ENCODE data around the gene MCM9. TPM values are rescaled to one million over a fixed set of nuclear protein-coding genes. Genes with fewer than 3 reads are reported as not detected.
A peak's percentile ranks its signal among the peaks of the same experiment; 100 is the strongest.
"Not testable (repeated sequence)": the region's sequence is repeated elsewhere in the genome, so short reads cannot be mapped to it uniquely, and the experiment has no call there.

The MCM9 gene
- total RNA-seq, 1 donor from 2014 or later: 6.9 TPM

DNA sequence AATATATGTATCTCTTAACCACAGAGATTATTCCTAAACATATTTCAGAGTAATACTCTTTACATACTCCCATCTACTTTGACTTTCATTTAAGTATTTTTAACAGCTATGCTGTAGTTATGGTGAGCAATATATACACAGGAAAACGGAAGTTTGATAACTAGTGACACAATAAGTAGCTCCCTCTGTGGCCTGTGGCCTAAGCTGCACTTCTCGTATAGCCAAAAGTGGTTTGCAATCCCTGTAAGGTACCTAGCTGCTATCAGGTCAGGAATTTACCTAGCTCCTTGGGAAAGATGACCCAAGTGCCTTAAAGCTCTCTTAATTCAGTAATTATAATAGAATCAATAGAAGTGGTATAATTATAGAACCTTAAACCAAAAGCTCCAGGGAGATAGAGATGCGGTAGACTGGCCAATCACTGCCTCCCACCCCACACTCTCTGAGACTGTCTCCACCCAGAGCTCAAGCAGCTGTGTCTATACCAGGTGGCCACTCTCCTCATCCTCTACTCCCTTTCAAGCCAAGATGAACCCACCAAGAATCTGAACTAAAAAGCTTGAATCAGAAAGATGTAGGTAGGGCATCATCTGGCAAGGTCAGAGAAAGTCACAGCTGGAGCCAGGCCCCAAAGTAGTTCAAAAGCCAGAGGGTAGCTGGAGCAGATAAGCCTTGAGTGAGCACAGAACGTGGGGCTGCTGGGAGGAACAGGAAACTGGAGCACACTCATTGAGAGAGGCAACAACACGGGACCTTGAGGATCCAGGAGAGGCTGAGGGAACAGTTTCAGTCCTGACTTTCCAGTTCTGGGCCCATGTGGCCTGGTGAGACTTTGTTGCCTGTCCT lies 125.9 kb downstream of the MCM9 start:
- no peak for DNase-seq (ENCODE audit: low spot score in 2 of 2)
- FAIRE-seq: no peak

DNA sequence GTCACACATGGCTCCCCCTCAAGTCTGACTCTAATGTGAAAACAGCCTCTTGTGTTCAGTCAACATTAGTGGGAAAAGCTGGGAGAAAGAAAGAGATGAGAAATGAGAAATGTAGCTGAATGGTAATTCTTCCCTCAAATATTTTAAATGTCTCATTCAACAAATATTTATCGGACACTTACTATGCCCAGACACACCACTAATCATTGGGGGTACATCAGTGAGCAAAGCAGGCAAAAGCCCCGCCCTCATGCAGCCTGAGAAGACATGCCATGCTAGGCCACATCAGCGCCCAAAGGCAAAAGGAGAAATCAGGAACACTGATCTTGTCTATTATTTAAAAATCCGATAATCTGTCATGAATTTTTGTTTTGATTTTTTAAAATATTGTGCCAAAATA lies 130.9 kb downstream of the MCM9 start:
- FAIRE-seq: no peak
- DNase-seq (ENCODE audit: low spot score in 2 of 2): no peak

DNA sequence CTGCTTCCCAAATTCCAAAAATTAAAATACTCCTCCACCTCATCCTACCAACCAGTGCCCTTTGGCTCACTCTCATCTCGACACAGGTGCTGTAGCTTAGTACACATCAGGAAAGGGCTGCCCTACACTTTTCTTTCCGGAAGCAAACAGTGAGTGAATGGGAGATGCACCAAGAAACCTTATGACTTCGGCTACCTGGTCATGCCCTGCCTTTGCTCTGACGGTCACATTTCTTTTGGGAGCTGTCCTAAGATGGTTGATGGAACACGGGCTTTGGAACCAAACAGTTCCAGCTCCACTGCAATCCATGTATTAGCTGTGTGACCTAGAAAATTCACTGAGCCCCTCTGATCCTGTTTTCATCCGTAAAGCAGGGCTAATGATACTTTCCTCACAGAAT lies 133.7 kb downstream of the MCM9 start:
- DNase-seq (ENCODE audit: low spot score in 2 of 2): no peak
- FAIRE-seq: no peak

DNA sequence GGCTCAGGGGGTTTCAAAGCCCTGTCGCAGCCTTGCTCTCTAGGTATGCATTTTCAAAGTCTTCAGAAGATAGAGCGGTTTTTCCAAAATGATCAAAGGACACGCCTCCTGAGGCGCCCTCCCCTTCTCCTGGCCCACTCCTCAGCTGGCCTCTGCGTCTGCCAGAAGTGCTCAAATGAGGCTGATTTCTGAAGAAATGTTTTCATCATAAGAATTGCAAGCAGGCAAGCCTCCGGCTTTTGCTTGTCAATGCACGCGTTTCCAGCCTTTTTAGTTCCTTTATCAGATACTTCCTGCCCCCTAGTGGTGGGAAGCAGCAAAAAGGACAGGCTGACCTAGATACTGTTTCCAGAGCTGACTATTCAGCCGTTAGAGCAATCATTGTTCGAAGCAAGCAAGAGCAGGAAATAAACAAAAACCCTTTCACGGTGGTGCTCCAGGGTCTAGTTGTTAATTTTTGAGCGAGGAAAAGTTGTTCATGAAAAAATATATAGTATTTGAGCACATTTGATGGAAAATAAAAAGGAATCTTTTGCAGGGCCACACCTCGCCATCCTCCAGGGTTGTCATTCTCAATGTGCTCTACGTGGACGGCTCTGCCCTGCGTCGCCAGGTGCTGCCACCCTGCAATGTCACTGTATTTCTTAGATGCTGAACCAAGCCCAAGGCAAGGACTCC lies 134.4 kb downstream of the MCM9 start:
- peak; percentile 60 for FAIRE-seq
- DNase-seq (ENCODE audit: low spot score in 2 of 2): peak; percentile 68 to 86

DNA sequence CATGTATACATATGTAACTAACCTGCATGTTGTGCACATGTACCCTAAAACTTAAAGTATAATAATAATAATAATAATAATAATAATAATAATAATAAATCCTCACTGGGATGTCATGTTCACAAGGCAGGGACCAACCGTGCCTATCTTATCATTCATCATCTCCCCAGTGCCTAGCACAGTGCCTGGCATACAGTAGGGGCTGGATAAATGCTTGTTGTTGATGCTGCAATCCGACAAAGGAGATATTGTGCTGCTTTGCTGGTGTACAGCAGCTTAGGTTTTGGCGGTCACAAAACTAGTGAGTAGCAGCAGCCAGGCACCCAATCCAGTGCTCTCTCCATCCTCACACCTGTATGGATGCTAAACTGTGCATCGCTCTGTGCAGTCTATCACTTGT lies 135.1 kb downstream of the MCM9 start:
- FAIRE-seq (no peak), DNase-seq (ENCODE audit: low spot score in 2 of 2) (no peak)

DNA sequence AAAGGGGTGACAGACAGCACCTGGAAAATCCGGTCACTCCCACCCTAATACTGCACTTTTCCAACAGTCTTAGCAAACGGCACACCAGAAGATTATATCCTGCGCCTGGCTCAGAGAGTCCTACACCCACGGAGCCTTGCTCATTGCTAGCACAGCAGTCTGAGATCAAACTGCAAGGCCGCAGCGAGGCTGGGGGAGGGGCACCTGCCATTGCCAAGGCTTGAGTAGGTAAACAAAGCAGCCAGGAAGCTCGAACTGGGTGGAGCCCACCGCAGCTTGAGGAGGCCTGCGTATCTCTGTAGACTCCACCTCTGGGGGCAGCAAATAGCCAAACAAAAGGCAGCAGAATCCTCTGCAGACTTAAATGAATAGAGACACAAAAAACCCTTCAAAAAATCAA lies 138.4 kb downstream of the MCM9 start:
- not testable (repeated sequence) for FAIRE-seq; DNase-seq (ENCODE audit: low spot score in 2 of 2)

DNA sequence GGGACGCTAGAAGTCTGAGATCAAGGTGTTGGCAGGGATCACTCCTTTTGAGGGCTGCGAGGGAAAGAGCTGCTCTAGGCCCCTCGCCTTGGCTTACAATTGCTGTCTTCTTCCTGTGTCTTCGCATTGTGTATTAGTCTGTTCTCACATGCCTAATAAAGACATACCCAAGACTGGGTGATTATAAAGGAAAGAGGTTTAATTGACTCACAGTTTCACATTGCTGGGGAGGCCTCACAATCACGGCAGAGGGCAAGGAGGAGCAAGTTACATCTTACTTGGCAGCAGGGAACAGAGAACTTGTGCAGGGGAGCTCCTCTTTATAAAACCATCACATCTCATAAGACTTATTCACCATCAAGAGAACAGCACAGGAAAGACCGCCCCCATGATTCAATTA lies 143.5 kb downstream of the MCM9 start:
- FAIRE-seq (no peak), DNase-seq (ENCODE audit: low spot score in 2 of 2) (no peak)

DNA sequence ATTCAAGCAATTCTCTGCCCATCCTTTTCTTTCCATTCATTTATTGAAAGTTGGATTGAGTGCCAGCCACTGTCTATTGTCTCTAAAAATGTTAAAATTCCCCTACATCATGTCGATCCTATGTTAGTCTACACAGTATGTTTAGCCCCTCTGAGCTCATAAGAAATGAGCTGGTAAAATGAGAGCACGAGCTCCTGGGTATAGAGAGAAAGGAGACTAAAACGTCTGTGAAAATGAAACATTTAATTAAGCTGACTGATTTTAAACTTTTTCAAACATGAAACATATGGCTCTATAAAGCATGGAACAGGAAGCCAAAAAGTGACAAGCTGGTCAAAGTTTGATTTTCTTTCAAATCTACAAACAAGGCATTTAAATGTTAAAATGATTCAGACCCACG lies 145.0 kb downstream of the MCM9 start:
- FAIRE-seq (no peak), DNase-seq (ENCODE audit: low spot score in 2 of 2) (no peak)

DNA sequence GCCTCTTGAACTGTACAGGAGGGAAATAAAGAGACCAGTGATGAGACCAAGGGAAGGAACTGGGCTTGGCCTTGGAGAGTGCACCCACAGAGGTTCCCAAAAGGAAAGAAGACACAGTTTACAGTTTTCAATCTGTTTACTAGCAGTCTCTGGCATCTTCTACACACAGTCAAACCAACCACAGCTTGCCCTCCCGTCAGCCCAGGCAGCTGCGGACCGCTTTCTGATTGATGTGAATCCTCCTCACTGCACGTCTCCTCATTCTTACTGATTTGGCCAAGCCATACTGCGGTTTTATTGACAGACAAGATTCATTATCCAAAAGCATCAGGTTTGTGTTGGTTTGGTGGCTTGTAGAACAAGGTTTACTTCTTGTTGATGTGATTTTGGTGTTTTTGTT lies 145.5 kb downstream of the MCM9 start:
- FAIRE-seq (no peak), DNase-seq (ENCODE audit: low spot score in 2 of 2) (no peak)

DNA sequence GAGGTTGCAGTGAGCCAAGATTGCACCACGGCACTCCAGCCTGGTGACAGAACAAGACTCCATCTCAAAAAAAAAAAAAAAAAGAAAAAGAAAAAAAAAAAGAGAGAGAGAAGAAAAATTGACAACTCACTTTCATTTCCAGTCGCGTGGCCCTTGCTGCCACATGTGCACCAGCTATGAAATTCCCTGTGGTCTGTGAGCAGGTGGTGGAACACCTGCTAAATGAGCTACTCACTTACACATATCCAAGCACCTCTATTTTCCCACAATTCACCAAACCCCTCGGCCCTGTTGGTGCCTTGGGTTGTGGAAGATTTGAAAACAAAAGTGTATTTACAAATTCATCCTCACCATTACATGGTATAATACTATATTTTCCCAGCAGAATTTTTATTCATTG lies 146.3 kb downstream of the MCM9 start:
- no peak for DNase-seq (ENCODE audit: low spot score in 2 of 2)
- no peak for FAIRE-seq

DNA sequence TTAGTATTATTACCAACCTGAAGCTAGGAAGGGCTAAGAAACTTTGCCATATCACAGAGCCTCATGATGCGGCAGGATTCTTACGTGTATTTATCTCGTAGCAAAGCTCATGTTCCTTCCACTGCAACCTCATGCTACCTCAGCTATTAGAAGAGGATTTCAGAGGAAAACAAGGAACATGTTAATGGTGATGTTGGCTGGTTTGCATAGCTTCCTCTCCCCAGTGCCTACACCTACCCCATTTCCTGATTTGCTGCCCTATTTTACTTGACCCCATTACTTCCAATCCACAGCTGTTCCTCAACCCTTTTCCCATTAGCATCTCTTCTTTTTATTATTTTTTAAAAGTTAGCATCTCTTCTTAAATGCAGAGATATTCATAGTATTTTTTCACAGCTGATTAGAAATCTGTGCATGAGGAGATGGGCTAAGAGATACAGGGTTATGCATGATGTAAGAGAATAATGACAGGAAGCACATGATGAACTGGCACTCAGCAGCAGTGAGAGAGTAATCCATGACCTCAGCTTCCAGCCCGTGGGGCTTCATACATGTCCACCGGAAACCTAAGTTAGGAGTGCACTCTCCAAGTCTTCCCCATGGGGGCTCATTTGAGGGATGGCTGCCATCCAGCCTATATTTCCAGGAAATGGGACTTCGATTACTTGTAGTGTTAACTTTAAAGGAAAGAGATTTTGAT lies 147.1 kb downstream of the MCM9 start:
- no peak for FAIRE-seq
- DNase-seq (ENCODE audit: low spot score in 2 of 2): no peak

DNA sequence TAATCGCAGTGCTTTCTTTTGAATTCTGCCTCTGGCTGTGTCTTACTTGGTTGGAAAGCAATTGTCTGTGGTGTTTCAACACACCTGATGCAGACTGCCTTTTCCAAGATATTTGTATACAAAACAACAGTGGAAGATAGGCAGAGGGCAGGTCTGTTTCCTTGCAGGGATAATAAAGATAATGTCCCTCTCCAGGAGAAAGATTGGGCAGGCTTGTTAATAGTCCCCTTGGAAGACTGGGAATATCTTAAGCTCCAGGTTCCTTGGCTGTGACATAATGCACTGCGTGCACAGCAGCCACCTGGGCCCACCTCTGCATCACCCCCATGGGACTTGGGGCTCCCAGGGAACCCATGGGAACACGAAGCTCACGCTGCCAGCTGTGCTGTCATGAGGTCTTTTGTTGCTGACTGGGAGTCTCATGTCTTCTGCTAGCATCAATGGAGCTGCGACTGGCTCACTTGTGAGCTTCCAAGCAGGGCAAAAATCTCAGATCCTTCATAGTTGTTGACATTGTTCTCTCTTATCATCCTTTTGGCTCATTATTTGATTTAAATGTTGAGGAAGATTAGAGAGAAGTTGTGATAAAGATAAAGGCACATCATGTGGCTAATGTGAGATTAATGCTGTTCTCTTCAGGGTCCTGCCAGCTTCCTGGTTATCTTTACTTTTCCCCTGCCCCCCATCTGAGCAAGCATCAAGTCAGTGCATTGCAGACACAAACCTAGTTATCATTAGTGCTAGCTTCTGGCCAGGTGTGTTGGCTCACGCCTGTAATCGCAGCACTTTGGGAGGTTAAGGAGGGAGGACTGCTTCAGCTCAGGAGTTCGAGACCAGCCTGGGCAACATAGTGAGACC lies 148.1 kb downstream of the MCM9 start:
- no peak for DNase-seq (ENCODE audit: low spot score in 2 of 2)
- no peak for FAIRE-seq

DNA sequence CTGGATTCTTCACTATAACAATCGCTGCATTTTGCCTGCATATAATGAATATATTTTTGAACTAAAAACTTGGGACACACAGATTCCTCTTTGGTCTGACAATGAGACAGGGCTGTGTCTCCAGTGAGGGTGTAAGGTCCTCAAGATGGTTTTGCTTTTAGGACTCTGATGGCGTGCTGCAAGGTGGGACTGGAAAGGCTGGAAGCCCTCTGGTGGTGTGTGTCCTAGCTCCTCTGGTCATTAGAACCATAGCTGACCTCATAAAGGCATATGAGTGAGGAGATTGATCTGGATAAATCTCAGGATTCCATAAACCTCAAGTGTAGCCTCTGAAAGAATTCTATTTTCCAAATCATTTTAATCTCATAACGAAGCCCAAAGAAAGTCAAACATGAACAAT lies 149.4 kb downstream of the MCM9 start:
- DNase-seq (ENCODE audit: low spot score in 2 of 2) (no peak), FAIRE-seq (no peak)

DNA sequence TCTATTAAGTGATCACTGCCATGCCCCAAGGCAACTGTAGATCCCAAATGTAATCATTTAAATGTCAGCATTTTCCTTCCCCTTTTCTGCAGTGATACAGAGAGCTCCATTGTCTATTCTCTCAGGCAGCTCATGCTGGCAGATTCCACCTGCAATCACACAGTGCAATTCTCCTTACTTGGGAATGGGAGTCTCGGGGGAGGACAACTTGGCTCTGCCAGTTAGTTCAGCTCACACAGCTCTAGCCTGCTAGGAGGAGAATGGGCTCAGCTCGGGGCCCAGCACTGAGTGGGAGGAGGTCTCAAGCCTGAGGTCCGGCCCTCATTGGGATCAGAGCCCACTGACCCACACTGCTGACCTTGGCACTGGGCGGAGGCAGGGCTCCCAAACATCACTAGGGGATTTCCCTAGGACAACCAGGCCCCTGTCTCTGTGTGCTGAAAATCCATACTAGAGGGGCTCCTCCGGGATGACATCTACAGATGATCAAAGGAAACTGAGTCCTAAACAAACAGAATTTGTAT lies 150.3 kb downstream of the MCM9 start:
- FAIRE-seq (no peak), DNase-seq (ENCODE audit: low spot score in 2 of 2) (peak in 1 of 2 donors; percentile 28)

DNA sequence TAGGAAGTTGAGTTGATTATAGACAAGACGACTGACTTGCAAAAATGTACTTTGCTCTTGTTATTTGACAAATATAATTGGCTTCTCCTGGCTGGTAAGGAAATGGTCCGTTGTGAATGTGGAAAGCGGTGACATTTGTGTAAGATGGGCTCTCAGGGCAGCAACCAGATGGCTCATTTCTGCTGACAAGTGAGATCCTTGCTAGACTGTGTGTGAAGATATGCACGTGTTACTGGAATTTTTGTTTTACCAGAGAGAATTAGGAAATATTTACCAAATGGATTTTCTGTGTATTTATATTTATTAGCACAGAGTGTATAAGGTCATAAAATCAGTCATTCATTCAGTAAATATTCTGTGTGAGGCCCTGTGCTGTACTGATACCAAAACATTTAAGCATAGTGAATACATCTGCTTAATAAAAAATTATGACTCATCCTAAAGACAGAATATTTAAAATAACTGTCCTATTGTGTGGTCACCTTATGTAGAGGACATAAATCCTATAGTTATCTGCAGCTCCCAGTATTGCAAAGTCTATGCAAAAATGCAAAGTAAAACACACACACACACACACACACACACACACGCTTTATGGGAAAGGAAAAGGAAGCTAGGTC lies 150.9 kb downstream of the MCM9 start:
- DNase-seq (ENCODE audit: low spot score in 2 of 2): no peak
- no peak for FAIRE-seq

DNA sequence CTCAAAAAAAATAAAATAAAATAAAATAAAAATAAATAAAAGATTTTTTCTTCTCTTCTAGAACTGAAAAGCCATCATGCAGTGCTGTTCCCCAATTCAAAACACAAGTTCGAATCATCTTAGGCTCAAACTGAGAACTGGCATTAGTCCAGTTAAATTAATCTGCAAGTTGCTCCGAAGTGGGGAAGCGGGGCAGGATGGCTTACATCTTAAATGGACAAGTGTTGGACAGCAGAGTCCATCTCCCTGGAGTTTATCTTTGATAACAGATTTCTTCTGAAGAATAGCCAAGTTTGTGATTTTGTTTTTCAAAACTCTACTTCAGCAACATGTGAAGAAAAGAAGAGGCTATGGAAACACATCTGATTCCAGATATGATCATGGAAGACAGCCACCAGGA lies 152.3 kb downstream of the MCM9 start:
- no peak for DNase-seq (ENCODE audit: low spot score in 2 of 2)
- FAIRE-seq: no peak

DNA sequence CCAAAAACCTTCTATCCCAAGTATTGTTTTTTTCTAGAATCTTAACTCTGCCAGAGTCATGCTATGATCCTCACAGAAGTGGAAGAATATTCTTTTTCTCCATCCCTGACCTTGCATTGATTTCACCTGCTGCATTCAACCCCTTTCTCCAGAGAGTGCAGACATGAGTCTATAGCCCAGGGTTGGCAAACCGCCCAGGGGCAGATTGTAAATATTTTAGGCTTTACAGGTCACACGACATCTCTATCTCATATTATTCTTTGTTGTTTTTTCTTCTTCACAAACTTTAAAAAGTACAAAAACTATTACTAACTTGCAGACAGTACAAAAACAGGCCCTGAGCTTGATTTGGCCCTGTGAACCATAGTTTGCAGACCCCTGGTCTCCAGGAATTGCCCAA lies 153.1 kb downstream of the MCM9 start:
- no peak for FAIRE-seq
- no peak for DNase-seq (ENCODE audit: low spot score in 2 of 2)

DNA sequence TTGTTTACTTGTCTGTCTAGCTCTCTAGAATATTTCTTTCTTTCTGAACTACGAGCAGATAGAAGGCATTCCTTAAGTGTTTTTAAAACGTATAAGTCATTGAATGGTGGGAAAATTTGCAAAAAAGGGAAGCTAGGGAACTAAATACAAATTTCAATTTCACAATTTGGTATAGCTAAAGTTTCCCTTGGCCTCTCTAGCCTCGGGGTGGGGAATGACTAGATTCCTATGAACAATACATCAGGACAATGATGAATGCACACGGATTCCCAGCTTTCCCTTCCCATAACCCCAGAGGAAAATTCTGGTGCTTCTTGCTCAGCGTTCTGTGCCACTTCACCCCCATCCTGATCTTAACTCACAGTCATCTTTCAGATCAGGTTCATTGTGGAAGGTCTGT lies 154.3 kb downstream of the MCM9 start:
- FAIRE-seq (no peak), DNase-seq (ENCODE audit: low spot score in 2 of 2) (no peak)

DNA sequence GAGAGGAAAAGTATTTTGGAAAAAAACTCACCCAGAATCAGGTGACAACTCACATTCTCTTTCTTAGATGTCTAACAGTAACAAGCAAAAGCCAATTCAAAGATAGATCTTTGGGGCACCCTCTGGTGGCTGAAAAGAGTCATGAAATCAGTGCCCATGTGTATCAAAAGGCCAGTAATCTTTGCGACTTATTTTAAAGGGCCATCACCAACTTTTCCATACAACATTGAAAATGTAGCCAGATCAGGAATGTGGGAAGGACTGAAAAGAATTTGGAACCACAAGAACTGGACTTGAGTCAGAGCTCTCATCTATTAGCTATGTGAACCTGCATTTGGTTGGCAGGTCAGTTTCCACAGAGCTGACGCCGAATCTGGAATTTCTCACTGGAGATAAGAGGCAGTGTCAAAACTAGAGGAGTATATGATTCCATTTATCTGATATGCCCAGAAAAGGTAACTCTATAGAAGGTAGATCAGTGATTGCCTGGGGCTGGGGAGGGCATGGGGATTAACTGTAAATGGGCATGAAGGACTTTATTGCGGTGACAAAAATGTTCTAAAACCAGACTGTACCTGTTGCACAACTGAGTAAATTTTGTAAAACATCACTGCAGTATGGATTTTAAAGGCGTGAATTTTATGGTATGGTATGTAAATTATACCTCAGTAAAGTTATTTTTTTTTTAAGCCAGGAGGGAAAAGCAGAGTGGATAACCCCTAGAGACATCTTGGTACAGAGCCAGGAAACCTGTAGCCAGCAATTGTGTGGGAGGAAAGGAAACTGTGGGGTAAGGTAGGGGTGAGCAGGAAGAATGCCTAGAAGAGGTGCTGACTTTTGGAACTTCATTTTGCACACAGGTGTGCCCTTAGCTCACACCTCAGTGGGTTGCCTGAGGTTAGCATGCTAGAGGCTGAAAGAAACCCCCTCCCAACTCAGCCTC lies 158.1 kb downstream of the MCM9 start:
- peak; percentile 78 for FAIRE-seq
- peak; percentile 35 to 64 for DNase-seq (ENCODE audit: low spot score in 2 of 2)

Data from frontal cortex (tissue), 4 donors.